Upper lobe of right lung (tissue), 1 donor: ENCODE results near the gene FADS1. TPM values are rescaled to one million over a fixed set of nuclear protein-coding genes. Genes with fewer than 3 reads are reported as not detected.

Experiments
- ATAC-seq: fragments of 200-7000 bp; cut with Tn5 transposase; one replicate; pipeline ENCODE4 v1.9.1; 2020; ENCODE audit warnings: mild to moderate bottlenecking, moderate library complexity
- DNase-seq: peaks from one replicate; pipeline ENCODE4 v3.0.0-alpha.2; 2020
- H3K27ac ChIP-seq: fragments of 200-600 bp; one replicate; pipeline ENCODE4 v1.8.0; 2022
- H3K27me3 ChIP-seq: fragments of 200-600 bp; one replicate; pipeline ENCODE4 v1.8.0; 2022; ENCODE audit warnings: mild to moderate bottlenecking
- H3K36me3 ChIP-seq: fragments of 200-600 bp; one replicate; pipeline ENCODE4 v1.8.0; 2022
- H3K4me1 ChIP-seq: fragments of 200-600 bp; one replicate; pipeline ENCODE4 v1.8.0; 2022
- H3K4me3 ChIP-seq: fragments of 200-600 bp; one replicate; pipeline ENCODE4 v1.8.0; 2022; ENCODE audit warnings: mild to moderate bottlenecking
- H3K9me3 ChIP-seq: fragments of 200-600 bp; one replicate; pipeline ENCODE4 v1.8.0; 2022
- intact Hi-C: fragments of 100-400 bp; cut with DNase I; formaldehyde crosslinking; loops from one replicate; pipeline ENCODE4 v1.11.0; 2022
- total RNA-seq: library from RNA; stranded (reverse); fragmentation: NEBNext Ultra II Directional; extraction: Animal tissue kit (Norgen Biotek cat#: 25700); gene quantifications from one replicate; pipeline ENCODE4 v1.2.1, GENCODE V29; 2021
- TF ChIP-seq, protein P1 (sequence below): fragments of 200-600 bp; IDR thresholded peaks from one replicate; pipeline ENCODE4 v1.8.0; 2022; ENCODE audit warnings: antibody characterized with exemption
- donor health status: DM: no; HTN: yes; CAD: no; lungs with severe emphysema.

Gene FADS1
- total RNA-seq, 1 donor from 2014 or later: 68.0 TPM

DNA sequence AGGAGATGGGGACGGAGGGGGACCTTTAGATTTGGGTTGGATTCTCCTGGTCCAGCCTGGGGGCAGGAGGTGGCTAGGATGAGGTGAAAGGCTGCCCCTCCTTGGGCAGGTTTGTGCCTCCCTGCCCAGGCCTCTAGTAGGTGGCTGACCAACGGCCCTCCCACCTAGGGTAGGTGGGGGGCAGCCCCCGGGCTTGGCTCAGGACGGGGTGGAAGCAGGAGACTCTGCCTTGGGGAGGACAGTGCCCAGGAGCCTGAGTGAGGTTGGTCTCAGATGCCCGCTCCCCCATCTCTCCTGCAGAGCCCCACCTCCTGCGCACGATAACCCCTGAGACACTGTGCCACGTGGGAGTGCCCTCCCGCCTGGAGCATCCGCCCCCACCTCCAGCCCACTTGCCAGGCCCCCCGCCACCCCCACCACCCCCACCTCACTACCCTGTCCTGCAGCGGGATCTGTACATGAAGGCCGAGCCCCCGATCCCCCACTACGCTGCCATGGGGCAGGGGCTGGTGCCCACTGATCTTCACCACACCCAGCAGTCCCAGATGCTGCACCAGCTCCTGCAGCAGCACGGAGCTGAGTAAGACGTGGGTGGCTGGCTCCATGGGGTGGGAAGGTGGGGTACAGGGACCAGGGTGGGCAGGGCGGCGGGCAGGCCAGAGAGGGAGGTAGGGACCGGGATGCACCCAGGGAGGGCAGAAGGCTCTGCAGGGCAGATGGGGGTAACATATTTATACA, 46.7 kb downstream of the FADS1 start:
- TF ChIP-seq, protein P1, sequence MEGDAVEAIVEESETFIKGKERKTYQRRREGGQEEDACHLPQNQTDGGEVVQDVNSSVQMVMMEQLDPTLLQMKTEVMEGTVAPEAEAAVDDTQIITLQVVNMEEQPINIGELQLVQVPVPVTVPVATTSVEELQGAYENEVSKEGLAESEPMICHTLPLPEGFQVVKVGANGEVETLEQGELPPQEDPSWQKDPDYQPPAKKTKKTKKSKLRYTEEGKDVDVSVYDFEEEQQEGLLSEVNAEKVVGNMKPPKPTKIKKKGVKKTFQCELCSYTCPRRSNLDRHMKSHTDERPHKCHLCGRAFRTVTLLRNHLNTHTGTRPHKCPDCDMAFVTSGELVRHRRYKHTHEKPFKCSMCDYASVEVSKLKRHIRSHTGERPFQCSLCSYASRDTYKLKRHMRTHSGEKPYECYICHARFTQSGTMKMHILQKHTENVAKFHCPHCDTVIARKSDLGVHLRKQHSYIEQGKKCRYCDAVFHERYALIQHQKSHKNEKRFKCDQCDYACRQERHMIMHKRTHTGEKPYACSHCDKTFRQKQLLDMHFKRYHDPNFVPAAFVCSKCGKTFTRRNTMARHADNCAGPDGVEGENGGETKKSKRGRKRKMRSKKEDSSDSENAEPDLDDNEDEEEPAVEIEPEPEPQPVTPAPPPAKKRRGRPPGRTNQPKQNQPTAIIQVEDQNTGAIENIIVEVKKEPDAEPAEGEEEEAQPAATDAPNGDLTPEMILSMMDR: no peak
- no peaks in the 10 kb centered on the region for H3K36me3 ChIP-seq
- DNase-seq: no peak
- H3K27ac ChIP-seq: peak overlapping the region; percentile 63
- intact Hi-C loops: no loop called here
- peaks cover 2% of the 10 kb centered on the region for H3K4me1 ChIP-seq
- no peak overlapping the region for H3K4me3 ChIP-seq
- H3K9me3 ChIP-seq: no peaks in the 10 kb centered on the region
- H3K27me3 ChIP-seq: no peaks in the 10 kb centered on the region
- ATAC-seq: no peak

GRCh38 chr11:61769169-61769920, 47.5 kb downstream of the FADS1 start:
- Histone ChIP-seq H3K27me3 (no peaks in the 10 kb centered on the region), H3K4me1 (peaks cover 2% of the 10 kb centered on the region), H3K4me3 (no peak overlapping the region), H3K36me3 (no peaks in the 10 kb centered on the region), H3K9me3 (no peaks in the 10 kb centered on the region), H3K27ac (peak overlapping the region; percentile 63)
- intact Hi-C loops: no loop called here
- peak; percentile 71 for ATAC-seq
- TF ChIP-seq, protein P1: peak; percentile 22
- DNase-seq: peak; percentile 74

- TF ChIP-seq, protein P1: no peak
- no peak for ATAC-seq
- H3K4me1 ChIP-seq: peaks cover 2% of the 10 kb centered on the region
- H3K4me3 ChIP-seq: no peak overlapping the region
- no peaks in the 10 kb centered on the region for H3K27me3 ChIP-seq
- intact Hi-C loops: no loop called here
- no peaks in the 10 kb centered on the region for H3K36me3 ChIP-seq
- DNase-seq: no peak
- H3K27ac ChIP-seq: peak overlapping the region; percentile 63
- no peaks in the 10 kb centered on the region for H3K9me3 ChIP-seq
Observed at GRCh38 chr11:61768376-61769076, 48.3 kb downstream of the FADS1 start.

GRCh38 chr11:61766353-61766841, 50.4 kb downstream of the FADS1 start:
- TF ChIP-seq, protein P1: no peak
- no peak for DNase-seq
- Histone ChIP-seq H3K4me1 (no peaks in the 10 kb centered on the region), H3K27ac (no peak overlapping the region), H3K27me3 (peaks cover 5% of the 10 kb centered on the region), H3K9me3 (no peaks in the 10 kb centered on the region), H3K36me3 (no peaks in the 10 kb centered on the region), H3K4me3 (no peak overlapping the region)
- intact Hi-C loops: no loop called here
- peak; percentile 38 for ATAC-seq

DNA sequence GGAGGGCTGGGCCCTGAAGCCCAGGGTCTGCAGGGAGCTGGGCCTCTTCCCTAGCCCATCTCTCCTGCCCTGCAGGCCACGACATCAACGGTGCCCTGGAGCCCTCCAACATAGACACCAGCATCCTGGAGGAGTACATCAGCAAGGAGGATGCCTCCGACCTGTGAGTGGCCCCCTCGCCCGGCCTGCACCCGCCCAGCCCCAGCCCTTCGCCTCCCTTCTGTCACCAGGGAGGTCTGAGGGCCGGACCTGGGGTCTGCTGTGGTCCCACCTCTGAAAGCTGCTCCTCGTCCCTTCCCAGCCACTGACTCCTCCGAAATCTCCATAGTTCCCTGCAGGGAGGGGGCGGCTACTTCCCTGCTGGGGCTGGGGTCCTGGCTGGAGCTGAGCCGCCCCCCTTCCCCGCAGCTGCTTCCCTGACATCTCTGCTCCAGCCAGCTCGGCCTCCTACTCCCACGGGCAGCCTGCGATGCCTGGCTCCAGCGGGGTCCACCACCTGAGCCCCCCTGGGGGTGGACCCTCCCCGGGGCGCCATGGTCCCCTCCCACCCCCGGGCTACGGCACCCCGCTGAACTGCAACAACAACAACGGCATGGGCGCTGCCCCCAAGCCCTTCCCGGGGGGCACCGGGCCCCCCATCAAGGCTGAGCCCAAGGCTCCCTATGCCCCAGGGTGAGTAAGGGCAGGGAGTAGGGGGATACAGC, 51.1 kb downstream of the FADS1 start:
- intact Hi-C loops: no loop called here
- Histone ChIP-seq H3K4me1 (no peaks in the 10 kb centered on the region), H3K27ac (no peak overlapping the region), H3K36me3 (no peaks in the 10 kb centered on the region), H3K9me3 (no peaks in the 10 kb centered on the region), H3K4me3 (no peak overlapping the region), H3K27me3 (peaks cover 5% of the 10 kb centered on the region)
- TF ChIP-seq, protein P1: no peak
- ATAC-seq (no peak), DNase-seq (no peak)
